Fibroblast of the aortic adventitia (primary cell): ENCODE data around the gene HOXA10. TPM values are rescaled to one million over a fixed set of nuclear protein-coding genes. Genes with fewer than 3 reads are reported as not detected.

ENCODE experiments used
- DNase-seq: peaks from one replicate; pipeline ENCODE4 v3.0.0-alpha.2; 2010; ENCODE audit warnings: low read depth
- H3K4me3 ChIP-seq: 2 replicates; pipeline ENCODE4 v1.5.1; 2011; ENCODE audit warnings: low read depth, mild to moderate bottlenecking, control low read depth, low read length, moderate library complexity
- total RNA-seq: library from RNA; depleted of rRNA; stranded (reverse); fragments of >200 nt; gene quantifications from 2 replicates; pipeline ENCODE4 v1.2.3, GENCODE V29; 2012; ENCODE audit warnings: low replicate concordance
- TF ChIP-seq, protein P1 (sequence below): IDR thresholded peaks from 2 replicates; pipeline ENCODE4 v1.5.1; 2011; ENCODE audit warnings: mild to moderate bottlenecking, low read length, control low read depth, inconsistent platforms; ENCODE audit not compliant: insufficient read depth

The HOXA10 gene
- total RNA-seq, 1 donor, result not detected

DNA sequence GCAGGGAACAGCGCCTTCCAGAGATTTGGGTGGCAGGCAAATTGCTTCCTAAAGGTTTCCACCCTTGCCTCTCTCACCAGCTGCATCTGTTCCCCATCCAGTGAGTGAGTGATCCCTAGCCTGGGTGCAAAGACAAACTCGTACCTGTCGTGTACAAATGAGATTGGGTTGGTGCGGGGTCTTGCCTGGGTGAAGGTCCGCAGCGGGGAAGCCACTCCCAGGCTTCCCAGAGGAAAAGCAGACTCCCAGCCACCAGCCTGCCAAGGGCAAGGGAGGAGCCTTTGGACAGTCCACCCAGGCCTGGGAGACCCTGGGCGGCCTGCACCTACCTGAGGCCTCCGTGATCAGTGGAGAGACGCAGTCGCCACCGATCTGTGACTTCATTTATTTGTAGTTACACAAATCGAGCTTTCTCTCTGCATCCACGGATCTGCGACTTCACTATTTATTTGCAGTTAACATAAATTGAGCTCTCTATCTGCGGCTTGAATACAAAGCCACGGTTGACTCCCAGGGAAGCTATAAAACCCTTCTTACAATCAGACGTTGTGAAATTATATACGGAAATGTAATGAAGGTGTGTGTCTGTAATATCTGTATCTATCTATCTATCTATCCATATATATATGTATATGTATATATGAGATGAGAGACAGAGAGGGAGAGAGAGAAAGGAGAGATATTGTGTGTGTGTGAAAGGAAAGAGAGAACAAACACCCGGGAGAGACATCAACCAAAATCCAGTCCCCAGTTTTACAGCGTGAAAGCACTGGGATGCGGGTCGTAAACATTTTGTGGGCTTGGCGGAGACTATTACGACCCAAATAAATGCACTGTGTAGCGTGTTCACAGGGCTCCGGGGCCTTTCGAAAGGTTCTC, 14.6 kb downstream of the HOXA10 start:
- TF ChIP-seq, protein P1, sequence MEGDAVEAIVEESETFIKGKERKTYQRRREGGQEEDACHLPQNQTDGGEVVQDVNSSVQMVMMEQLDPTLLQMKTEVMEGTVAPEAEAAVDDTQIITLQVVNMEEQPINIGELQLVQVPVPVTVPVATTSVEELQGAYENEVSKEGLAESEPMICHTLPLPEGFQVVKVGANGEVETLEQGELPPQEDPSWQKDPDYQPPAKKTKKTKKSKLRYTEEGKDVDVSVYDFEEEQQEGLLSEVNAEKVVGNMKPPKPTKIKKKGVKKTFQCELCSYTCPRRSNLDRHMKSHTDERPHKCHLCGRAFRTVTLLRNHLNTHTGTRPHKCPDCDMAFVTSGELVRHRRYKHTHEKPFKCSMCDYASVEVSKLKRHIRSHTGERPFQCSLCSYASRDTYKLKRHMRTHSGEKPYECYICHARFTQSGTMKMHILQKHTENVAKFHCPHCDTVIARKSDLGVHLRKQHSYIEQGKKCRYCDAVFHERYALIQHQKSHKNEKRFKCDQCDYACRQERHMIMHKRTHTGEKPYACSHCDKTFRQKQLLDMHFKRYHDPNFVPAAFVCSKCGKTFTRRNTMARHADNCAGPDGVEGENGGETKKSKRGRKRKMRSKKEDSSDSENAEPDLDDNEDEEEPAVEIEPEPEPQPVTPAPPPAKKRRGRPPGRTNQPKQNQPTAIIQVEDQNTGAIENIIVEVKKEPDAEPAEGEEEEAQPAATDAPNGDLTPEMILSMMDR, result no peak
- no peak for DNase-seq
- H3K4me3 ChIP-seq, result no peak overlapping the region

DNA sequence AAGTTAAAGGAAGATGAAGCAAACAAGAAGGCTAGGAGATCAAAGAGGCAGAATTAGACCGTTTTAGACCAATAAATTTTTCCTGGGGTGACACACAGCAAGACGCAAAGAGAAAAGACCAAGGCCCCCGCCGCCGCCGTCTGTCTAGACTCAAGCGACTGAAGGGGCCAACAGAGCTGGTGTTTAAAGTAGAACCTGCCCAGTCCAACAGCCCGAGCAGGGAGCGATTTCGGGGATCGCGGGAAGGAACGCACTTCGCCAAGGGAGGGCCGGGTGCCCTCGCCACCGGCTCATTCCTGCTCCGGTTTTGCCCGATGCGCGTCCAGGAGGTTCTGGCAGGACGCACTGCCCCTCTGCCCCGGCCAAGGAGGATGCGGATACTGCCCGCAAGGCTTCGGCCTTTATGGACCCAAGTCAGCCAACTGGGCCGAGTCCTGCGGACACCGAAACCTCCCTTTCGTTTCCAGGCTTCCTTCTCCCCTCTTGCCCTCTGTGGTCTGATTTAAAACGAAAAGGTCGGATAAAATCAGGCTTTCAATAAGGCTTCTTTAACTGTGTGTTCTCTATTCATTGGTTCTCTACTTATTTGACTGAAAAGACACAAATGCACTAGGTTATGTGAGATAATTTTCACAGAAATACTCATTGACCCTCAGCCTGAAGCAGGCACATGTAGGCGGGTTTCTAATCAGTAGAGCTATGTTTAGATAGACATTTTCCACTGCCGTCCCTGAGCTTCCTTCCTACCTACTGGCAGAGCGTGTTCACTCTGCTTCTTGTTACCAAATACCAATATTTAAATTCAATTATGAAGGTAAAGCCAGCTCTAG, 15.5 kb downstream of the HOXA10 start:
- DNase-seq, result no peak
- H3K4me3 ChIP-seq, result no peak overlapping the region
- TF ChIP-seq, protein P1, result no peak

DNA sequence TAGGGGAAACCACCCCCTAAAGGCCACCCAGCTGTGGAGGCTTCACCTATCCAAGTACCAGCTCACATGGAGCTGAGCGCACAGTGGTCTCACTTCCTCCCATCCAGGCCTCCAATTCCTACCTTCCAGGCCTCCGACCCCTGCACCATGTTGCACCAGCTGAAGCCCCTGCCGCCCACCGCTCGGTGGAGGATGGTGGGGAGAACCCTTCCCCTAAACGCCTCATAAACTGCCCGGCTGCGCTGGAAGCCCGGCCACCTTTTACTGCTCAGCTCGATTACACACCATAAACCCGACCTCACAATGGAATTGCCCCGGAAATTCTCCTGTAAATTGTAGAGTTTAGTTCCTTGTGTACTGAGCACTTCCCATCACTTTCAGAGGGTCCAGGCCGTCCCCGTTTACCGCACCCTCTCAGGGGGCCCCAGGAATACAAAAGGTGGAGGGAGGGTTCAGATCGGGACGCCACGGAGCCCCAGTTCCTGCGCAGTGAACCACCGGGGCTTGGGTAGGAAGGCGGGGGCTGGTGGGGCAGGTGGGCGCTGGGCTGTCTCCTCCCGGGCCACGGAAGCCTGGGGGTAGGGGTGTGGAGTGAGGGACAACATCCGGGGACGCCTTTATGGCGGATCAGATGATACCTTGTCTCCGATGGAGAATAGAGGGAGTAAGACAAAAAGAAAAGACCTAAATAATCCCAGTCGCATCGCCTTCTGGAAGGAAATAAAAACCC, 16.3 kb downstream of the HOXA10 start:
- no peak for DNase-seq
- no peak overlapping the region for H3K4me3 ChIP-seq
- TF ChIP-seq, protein P1, result no peak

DNA sequence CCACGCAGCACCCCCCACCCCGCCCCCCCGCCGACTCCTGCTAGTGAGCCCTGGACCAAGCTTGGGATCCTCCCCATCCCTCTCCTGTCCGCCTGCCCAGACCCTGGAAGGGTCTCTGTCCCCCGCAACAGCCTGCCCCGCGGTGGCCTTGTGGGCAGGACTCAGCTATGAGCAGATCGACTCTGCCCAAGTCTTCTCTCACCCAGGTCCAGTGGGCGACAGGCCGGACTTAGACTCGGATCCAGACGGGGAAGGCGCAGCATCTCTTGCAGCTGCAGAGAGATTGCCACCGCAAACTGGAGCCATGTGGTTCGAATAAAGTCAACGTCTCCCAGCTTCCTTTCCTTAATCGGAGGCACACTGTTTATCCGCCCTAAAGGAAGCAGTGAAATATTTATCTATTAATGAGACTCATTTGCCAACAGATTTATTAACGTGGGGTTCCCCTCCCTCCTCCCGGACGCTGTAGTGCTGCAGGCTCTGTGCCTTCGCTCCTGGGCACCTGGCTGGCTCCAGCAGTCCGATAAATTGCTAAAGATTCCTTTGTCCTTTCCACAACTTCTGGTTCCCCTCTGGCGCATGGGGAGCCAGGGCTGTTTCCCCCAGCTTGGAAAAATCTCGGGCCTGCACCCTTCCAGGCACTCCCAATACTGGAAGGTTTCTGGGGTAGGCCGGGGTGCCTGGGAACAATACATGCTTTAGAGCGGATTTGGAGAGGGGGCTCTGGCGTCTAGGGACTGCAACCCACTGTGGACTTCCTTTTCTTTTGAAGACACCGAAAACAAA, 17.0 kb downstream of the HOXA10 start:
- no peak for DNase-seq
- H3K4me3 ChIP-seq, result no peak overlapping the region
- TF ChIP-seq, protein P1, result no peak

DNA sequence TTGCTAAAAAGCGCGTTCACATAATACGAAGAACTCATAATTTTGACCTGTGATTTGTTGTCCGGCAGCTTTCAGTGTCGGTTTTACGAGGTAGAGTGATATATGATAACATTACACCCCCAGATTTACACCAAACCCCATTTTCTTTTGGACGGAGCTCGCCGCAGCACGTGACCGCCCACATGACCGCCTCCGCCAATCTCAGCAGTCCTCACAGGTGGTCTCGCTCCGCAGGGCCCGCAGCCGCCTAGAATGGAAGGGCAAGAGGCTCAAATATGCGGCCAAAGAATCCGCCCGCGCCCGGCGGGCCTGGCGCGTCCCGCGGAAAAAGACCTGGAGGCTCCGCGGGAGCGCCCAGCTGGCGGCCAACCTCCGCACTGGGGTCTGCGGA, 17.6 kb downstream of the HOXA10 start, which contains the start of gene HOXA7:
HOXA7 (minus strand) TSS at position 168 of the 391 bp plus-strand sequence; CDS start at position 38, 130 bp downstream.
- DNase-seq, result no peak
- H3K4me3 ChIP-seq, result no peak within 1 kb of the TSS
- TF ChIP-seq, protein P1, result no peak
